ENCODE measurements around the gene OR2M2.

Gene OR2M2

DNA sequence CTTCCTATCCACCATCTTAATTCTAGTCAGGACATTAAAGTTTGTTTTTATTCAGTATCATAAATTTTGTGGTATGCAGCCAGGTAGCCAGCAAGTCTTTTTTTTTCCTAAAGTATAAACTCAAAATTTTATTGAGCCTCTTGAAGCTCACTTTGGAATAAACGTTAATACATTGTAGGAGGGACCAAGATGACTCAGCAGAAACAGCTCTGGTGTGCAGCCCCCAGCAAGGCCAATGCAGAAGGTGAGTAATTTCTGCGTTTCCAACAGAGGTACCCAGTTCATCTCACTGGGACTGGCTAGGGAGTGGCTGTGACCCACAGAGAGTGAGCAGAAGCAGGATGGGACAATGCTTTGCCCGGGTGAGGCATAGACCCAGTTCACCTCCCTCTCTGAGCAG is 12.7 kb downstream of the OR2M2 start:
- no CpG with 5 or more reads among the region's 3 CpGs for WGBS (ENCODE audit: extremely low coverage, insufficient coverage, insufficient read length)
- Histone ChIP-seq H3K18ac (ENCODE audit: low read length) (no peak overlapping the region), H4K12ac (ENCODE audit: low read depth, low read length) (no peak overlapping the region), H2BK12ac (ENCODE audit: low read length) (no peak overlapping the region), H3K79me2 (ENCODE audit: control insufficient read depth, insufficient read depth, low read length, poor library complexity) (no peaks in the 10 kb centered on the region), H3K4me3 (ENCODE audit: low read depth, low read length) (no peak overlapping the region), H3K23ac (ENCODE audit: low read length) (no peak overlapping the region), H3K14ac (ENCODE audit: low read length) (no peak overlapping the region), H3K4me1 (ENCODE audit: control insufficient read depth in 1 of 2, insufficient read depth in 2 of 2, low read length in 2 of 2) (no peaks in the 10 kb centered on the region), H2AFZ (ENCODE audit: insufficient read depth, low read length, poor library complexity) (no peak overlapping the region), H3K27me3 (ENCODE audit: insufficient read depth, low read length) (no peaks in the 10 kb centered on the region), H4K8ac (ENCODE audit: low read depth, low read length) (no peak overlapping the region), H2BK5ac (ENCODE audit: low read depth, low read length, poor library complexity) (no peak overlapping the region), H3K79me1 (ENCODE audit: low read length) (no peaks in the 10 kb centered on the region), H3K4me2 (ENCODE audit: low read length) (no peak overlapping the region), H2BK120ac (ENCODE audit: insufficient read depth, low read length, poor library complexity) (no peak overlapping the region), H3K9ac (ENCODE audit: low read length) (no peak overlapping the region), H4K91ac (ENCODE audit: low read depth, low read length) (no peak overlapping the region), H3K4ac (ENCODE audit: low read depth, low read length) (no peak overlapping the region), H3K27ac (ENCODE audit: low read depth, low read length) (no peak overlapping the region), H3K36me3 (ENCODE audit: control insufficient read depth in 1 of 2, insufficient read depth in 2 of 2, low read length in 2 of 2) (no peaks in the 10 kb centered on the region), H2AK5ac (ENCODE audit: low read length) (no peak overlapping the region), H3K9me3 (ENCODE audit: insufficient read depth, low read depth, low read length) (peaks cover 21% of the 10 kb centered on the region)
- no peak for DNase-seq

DNA sequence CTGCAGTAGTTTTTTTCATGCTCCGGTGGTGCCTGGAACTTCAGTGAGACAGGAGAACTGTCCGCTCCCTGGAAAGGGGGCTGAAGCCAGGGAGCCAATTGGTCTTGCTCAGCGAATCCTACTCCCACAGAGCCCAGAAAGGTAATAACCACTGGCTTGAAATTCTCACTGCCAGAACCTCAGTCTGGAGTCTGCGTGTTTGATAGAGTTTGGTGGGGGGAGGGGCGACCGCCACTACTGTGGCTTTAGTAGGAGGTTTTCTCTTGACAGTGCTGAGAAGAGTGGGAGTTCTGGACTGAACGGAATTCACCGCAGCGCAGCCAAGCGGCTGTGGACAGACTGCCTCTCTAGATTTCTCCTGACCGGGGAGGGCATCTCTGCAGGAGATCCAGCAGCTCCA is 14.4 kb downstream of the OR2M2 start:
- H3K4me1 ChIP-seq (ENCODE audit: control insufficient read depth in 1 of 2, insufficient read depth in 2 of 2, low read length in 2 of 2) = no peaks in the 10 kb centered on the region
- H3K4me2 ChIP-seq (ENCODE audit: low read length) = no peak overlapping the region
- no peak overlapping the region for H2BK12ac ChIP-seq (ENCODE audit: low read length)
- H2AFZ ChIP-seq (ENCODE audit: insufficient read depth, low read length, poor library complexity) = no peak overlapping the region
- H2AK5ac ChIP-seq (ENCODE audit: low read length) = no peak overlapping the region
- no peak overlapping the region for H4K8ac ChIP-seq (ENCODE audit: low read depth, low read length)
- H4K91ac ChIP-seq (ENCODE audit: low read depth, low read length) = no peak overlapping the region
- no peak for DNase-seq
- H3K79me2 ChIP-seq (ENCODE audit: control insufficient read depth, insufficient read depth, low read length, poor library complexity) = no peaks in the 10 kb centered on the region
- no peak overlapping the region for H3K9ac ChIP-seq (ENCODE audit: low read length)
- no CpG with 5 or more reads among the region's 11 CpGs for WGBS (ENCODE audit: extremely low coverage, insufficient coverage, insufficient read length)
- H3K14ac ChIP-seq (ENCODE audit: low read length) = no peak overlapping the region
- no peak overlapping the region for H4K12ac ChIP-seq (ENCODE audit: low read depth, low read length)
- peaks cover 21% of the 10 kb centered on the region for H3K9me3 ChIP-seq (ENCODE audit: insufficient read depth, low read depth, low read length)
- H3K4me3 ChIP-seq (ENCODE audit: low read depth, low read length) = no peak overlapping the region
- no peak overlapping the region for H2BK120ac ChIP-seq (ENCODE audit: insufficient read depth, low read length, poor library complexity)
- no peak overlapping the region for H2BK5ac ChIP-seq (ENCODE audit: low read depth, low read length, poor library complexity)
- H3K23ac ChIP-seq (ENCODE audit: low read length) = no peak overlapping the region
- no peak overlapping the region for H3K4ac ChIP-seq (ENCODE audit: low read depth, low read length)
- H3K18ac ChIP-seq (ENCODE audit: low read length) = no peak overlapping the region
- no peaks in the 10 kb centered on the region for H3K79me1 ChIP-seq (ENCODE audit: low read length)
- no peaks in the 10 kb centered on the region for H3K36me3 ChIP-seq (ENCODE audit: control insufficient read depth in 1 of 2, insufficient read depth in 2 of 2, low read length in 2 of 2)
- no peak overlapping the region for H3K27ac ChIP-seq (ENCODE audit: low read depth, low read length)
- H3K27me3 ChIP-seq (ENCODE audit: insufficient read depth, low read length) = no peaks in the 10 kb centered on the region

DNA sequence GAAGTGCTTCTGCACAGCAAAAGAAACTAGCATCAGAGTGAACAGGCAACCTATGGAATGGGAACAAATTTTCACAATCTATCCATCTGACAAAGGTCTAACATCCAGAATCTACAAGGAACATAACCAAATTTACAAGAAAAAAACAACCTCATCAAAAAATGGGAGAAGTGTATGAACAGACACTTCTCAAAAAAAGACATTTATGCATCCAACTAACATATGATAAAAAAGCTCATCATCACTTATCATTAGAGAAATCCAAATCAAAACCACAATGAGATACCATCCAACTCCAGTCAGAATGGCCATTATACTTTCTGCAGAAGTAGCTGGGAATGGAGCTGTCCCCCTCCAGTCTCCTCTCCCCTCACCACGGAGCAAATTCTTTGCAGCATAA is 19.5 kb downstream of the OR2M2 start:
- Histone ChIP-seq H3K36me3 (ENCODE audit: control insufficient read depth in 1 of 2, insufficient read depth in 2 of 2, low read length in 2 of 2) (no peaks in the 10 kb centered on the region), H4K8ac (ENCODE audit: low read depth, low read length) (no peak overlapping the region), H3K14ac (ENCODE audit: low read length) (no peak overlapping the region), H4K91ac (ENCODE audit: low read depth, low read length) (no peak overlapping the region), H3K79me1 (ENCODE audit: low read length) (no peaks in the 10 kb centered on the region), H3K4me3 (ENCODE audit: low read depth, low read length) (no peak overlapping the region), H3K4me1 (ENCODE audit: control insufficient read depth in 1 of 2, insufficient read depth in 2 of 2, low read length in 2 of 2) (no peaks in the 10 kb centered on the region), H2BK12ac (ENCODE audit: low read length) (no peak overlapping the region), H2BK120ac (ENCODE audit: insufficient read depth, low read length, poor library complexity) (no peak overlapping the region), H3K4me2 (ENCODE audit: low read length) (no peak overlapping the region), H2AFZ (ENCODE audit: insufficient read depth, low read length, poor library complexity) (no peak overlapping the region), H2BK5ac (ENCODE audit: low read depth, low read length, poor library complexity) (no peak overlapping the region), H3K18ac (ENCODE audit: low read length) (no peak overlapping the region), H3K27ac (ENCODE audit: low read depth, low read length) (no peak overlapping the region), H3K9ac (ENCODE audit: low read length) (no peak overlapping the region), H2AK5ac (ENCODE audit: low read length) (no peak overlapping the region), H3K79me2 (ENCODE audit: control insufficient read depth, insufficient read depth, low read length, poor library complexity) (no peaks in the 10 kb centered on the region), H3K23ac (ENCODE audit: low read length) (no peak overlapping the region), H4K12ac (ENCODE audit: low read depth, low read length) (no peak overlapping the region), H3K9me3 (ENCODE audit: insufficient read depth, low read depth, low read length) (peaks cover 6% of the 10 kb centered on the region), H3K4ac (ENCODE audit: low read depth, low read length) (no peak overlapping the region), H3K27me3 (ENCODE audit: insufficient read depth, low read length) (no peaks in the 10 kb centered on the region)
- WGBS (ENCODE audit: extremely low coverage, insufficient coverage, insufficient read length) = no CpG with 5 or more reads among the region's 1 CpG
- DNase-seq = no peak

DNA sequence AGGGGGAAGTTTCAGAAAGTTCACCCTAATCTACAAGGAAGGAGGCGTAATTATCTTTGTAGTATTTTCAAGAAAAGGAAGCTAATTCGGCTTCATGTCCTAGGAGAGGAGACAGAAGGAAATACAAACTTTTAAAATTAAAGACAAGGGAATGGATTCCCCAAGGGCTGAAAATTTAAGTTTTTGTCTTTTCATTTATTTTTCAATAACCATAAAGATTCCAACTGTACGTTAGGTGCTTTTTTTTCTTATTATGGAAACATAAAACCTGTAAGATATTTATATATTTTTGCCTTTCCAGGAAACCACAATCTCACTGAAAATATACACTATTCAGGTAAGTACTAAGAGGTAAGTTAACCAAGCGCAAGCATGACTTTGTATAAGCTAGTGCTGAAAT is 22.3 kb downstream of the OR2M2 start, which contains the start of gene OR2M3:
OR2M3 (plus strand) TSS at position 301 of the 400 bp plus-strand sequence. CDS start 5,803 bp downstream, outside the sequence.
- Histone ChIP-seq H3K4ac (ENCODE audit: low read depth, low read length) (no peak within 1 kb of the TSS), H3K79me2 (ENCODE audit: control insufficient read depth, insufficient read depth, low read length, poor library complexity) (no peaks in the 10 kb centered on the region), H4K12ac (ENCODE audit: low read depth, low read length) (no peak within 1 kb of the TSS), H3K27ac (ENCODE audit: low read depth, low read length) (no peak within 1 kb of the TSS), H3K4me3 (ENCODE audit: low read depth, low read length) (no peak within 1 kb of the TSS), H3K4me1 (ENCODE audit: control insufficient read depth in 1 of 2, insufficient read depth in 2 of 2, low read length in 2 of 2) (no peaks in the 10 kb centered on the region), H3K27me3 (ENCODE audit: insufficient read depth, low read length) (no peaks in the 10 kb centered on the region), H3K79me1 (ENCODE audit: low read length) (no peaks in the 10 kb centered on the region), H2BK5ac (ENCODE audit: low read depth, low read length, poor library complexity) (no peak within 1 kb of the TSS), H2AK5ac (ENCODE audit: low read length) (no peak within 1 kb of the TSS), H2BK12ac (ENCODE audit: low read length) (no peak within 1 kb of the TSS), H3K23ac (ENCODE audit: low read length) (no peak within 1 kb of the TSS), H3K9ac (ENCODE audit: low read length) (no peak within 1 kb of the TSS), H3K9me3 (ENCODE audit: insufficient read depth, low read depth, low read length) (no peaks in the 10 kb centered on the region), H3K4me2 (ENCODE audit: low read length) (no peak within 1 kb of the TSS), H4K8ac (ENCODE audit: low read depth, low read length) (no peak within 1 kb of the TSS), H2BK120ac (ENCODE audit: insufficient read depth, low read length, poor library complexity) (no peak within 1 kb of the TSS), H3K18ac (ENCODE audit: low read length) (no peak within 1 kb of the TSS), H4K91ac (ENCODE audit: low read depth, low read length) (no peak within 1 kb of the TSS), H3K36me3 (ENCODE audit: control insufficient read depth in 1 of 2, insufficient read depth in 2 of 2, low read length in 2 of 2) (no peaks in the 10 kb centered on the region), H2AFZ (ENCODE audit: insufficient read depth, low read length, poor library complexity) (no peak within 1 kb of the TSS), H3K14ac (ENCODE audit: low read length) (no peak within 1 kb of the TSS)
- WGBS (ENCODE audit: extremely low coverage, insufficient coverage, insufficient read length) = no CpG with 5 or more reads among the region's 4 CpGs
- no peak for DNase-seq
